ENCODE measurements around the gene SUSD1.

SUSD1 gene

DNA sequence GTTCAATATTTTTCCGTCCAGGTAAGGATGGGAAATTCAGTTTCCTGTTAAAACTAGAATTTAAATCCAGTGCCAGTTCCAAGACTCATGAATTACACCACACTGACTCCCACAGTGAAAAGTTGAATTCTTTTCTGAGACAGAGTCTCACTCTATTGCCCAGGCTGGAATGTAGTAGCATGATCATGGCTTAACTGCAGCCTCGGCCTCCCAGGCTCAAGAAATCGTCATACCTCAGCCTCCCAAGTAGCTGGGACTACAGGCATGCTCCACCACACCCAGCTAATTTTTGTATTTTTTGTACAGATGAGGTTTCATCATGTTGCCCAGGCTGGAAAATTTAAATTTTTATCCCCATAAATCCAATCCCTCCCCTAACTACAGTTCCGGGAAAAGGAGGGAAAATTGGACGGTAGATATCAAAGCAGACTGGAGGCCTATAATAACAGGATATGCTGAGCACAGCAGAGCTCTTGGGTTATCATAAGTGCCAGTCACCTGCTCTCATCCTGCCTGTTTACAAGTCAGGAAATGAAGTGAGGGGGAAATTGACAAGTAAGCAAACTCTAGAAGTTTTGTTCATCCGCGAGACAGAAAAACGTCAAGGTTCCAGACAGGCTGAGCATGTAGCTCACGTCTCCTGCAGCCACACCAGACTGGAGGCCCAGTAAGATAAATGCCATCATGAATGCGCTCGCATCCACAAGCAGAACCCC is 172.8 kb downstream of the SUSD1 start:
- Histone ChIP-seq H3K4me1 (no peaks in the 10 kb centered on the region), H3K9me3 (no peaks in the 10 kb centered on the region; the same call in 1 of the 2 replicates), H3K27me3 (no peaks in the 10 kb centered on the region), H3K4me3 (ENCODE audit: low read depth, low read length) (no peak overlapping the region), H3K36me3 (no peaks in the 10 kb centered on the region)
- DNase-seq, result no peak
- TF ChIP-seq, protein P1, sequence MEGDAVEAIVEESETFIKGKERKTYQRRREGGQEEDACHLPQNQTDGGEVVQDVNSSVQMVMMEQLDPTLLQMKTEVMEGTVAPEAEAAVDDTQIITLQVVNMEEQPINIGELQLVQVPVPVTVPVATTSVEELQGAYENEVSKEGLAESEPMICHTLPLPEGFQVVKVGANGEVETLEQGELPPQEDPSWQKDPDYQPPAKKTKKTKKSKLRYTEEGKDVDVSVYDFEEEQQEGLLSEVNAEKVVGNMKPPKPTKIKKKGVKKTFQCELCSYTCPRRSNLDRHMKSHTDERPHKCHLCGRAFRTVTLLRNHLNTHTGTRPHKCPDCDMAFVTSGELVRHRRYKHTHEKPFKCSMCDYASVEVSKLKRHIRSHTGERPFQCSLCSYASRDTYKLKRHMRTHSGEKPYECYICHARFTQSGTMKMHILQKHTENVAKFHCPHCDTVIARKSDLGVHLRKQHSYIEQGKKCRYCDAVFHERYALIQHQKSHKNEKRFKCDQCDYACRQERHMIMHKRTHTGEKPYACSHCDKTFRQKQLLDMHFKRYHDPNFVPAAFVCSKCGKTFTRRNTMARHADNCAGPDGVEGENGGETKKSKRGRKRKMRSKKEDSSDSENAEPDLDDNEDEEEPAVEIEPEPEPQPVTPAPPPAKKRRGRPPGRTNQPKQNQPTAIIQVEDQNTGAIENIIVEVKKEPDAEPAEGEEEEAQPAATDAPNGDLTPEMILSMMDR (IDR thresholded peaks at IDR 0.05; ENCODE audit: low read depth, low read length), result no peak

DNA sequence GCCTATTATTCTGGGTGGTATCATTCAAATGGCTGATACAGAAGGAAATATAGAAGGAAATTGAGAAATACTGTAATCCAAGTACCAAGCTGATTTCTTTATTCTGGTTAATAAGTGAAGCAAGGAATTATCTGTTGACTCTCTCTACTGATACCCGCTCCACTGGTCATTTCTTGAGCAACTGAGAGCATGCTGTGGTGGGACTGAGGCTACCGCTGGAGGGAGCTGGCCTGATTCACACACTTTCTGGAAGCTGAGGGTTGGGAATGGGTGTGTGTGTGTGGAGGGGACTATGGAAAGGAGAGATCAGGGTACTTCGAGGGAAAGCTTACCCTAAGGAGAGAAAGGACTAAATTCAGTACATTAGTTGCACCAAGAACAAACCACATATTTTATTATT is 174.4 kb downstream of the SUSD1 start:
- H3K9me3 ChIP-seq, result no peaks in the 10 kb centered on the region; the same call in 1 of the 2 replicates
- H3K4me1 ChIP-seq, result no peaks in the 10 kb centered on the region
- TF ChIP-seq, protein P1 (IDR thresholded peaks at IDR 0.05; ENCODE audit: low read depth, low read length), result no peak
- DNase-seq, result no peak
- H3K27me3 ChIP-seq, result no peaks in the 10 kb centered on the region
- no peak overlapping the region for H3K4me3 ChIP-seq (ENCODE audit: low read depth, low read length)
- H3K36me3 ChIP-seq, result no peaks in the 10 kb centered on the region

DNA sequence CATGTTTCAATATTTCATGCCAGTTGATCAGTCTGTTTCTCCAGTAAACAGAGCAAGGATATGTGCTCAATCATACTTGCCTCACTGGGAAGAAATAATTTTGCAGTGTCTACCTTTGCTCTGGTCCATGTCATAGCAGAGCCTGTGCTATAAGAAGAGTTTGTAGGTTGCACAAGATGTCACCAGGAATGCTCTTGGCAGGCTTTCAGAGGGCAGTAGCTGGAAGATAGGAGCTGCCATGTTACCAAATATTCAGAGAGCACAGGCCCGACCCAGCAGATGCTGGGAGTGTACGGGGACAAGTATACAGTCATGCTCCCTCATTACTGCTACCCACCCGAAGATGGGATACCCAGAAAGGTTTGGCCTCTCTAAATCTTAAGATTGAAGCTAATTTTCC is 175.8 kb downstream of the SUSD1 start:
- Histone ChIP-seq H3K36me3 (no peaks in the 10 kb centered on the region), H3K27me3 (no peaks in the 10 kb centered on the region), H3K4me1 (no peaks in the 10 kb centered on the region), H3K4me3 (ENCODE audit: low read depth, low read length) (no peak overlapping the region), H3K9me3 (no peaks in the 10 kb centered on the region; the same call in 1 of the 2 replicates)
- DNase-seq, result no peak
- TF ChIP-seq, protein P1 (IDR thresholded peaks at IDR 0.05; ENCODE audit: low read depth, low read length), result no peak

DNA sequence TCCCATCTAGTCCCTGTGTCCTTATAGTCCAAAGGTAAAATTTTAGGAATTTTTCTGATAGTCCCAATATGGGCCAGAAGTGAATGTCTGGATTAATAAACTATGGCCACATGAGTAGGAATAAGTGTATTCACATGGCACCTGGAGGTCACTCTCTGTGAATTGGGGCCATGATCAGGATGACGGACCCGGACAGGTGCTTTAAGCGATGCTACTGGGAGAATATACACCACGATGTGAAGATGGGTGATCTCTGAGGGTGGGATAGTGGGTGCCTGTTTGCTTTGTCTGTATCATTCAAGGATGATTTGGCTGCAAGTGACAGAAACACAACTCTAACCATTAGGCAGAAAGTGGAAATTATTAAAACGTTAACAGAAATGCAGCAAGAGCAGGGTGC is 177.3 kb downstream of the SUSD1 start:
- Histone ChIP-seq H3K27me3 (no peaks in the 10 kb centered on the region), H3K36me3 (no peaks in the 10 kb centered on the region), H3K4me1 (no peaks in the 10 kb centered on the region), H3K4me3 (ENCODE audit: low read depth, low read length) (no peak overlapping the region), H3K9me3 (no peaks in the 10 kb centered on the region)
- TF ChIP-seq, protein P1 (IDR thresholded peaks at IDR 0.05; ENCODE audit: low read depth, low read length), result no peak
- no peak for DNase-seq

DNA sequence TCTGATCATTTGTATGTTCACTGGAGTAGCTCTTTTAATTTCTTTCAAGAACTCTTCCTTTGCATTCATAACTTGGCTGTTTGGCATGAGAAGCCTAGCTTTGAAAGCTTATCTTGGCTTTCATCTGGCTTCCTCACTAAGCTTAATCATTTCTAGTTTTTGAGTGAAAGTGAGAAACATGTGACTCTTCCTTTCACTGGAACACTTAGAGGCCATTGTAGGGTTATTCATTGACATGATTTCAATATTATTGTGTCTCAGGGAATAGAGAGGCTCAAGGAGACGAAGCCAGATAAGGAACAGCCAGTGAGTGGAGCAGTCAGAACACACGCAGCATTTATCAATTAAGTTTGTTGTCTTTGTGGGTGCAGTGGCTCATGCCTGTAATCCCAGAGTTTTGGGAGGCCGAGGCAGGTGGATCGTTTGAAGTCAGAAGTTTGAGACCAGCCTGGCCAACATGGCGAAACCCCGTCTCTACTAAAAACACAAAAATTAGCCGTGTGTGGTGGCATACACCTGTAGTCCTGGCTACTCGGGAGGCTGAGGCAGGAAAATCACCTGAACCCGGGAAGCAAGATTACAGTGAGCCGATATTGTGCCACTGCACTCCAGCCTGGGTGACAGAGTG is 180.2 kb downstream of the SUSD1 start:
- no peak for DNase-seq
- no peaks in the 10 kb centered on the region for H3K9me3 ChIP-seq
- H3K27me3 ChIP-seq, result no peaks in the 10 kb centered on the region
- TF ChIP-seq, protein P1 (IDR thresholded peaks at IDR 0.05; ENCODE audit: low read depth, low read length), result no peak
- H3K36me3 ChIP-seq, result no peaks in the 10 kb centered on the region
- H3K4me3 ChIP-seq (ENCODE audit: low read depth, low read length), result no peak overlapping the region
- no peaks in the 10 kb centered on the region for H3K4me1 ChIP-seq

DNA sequence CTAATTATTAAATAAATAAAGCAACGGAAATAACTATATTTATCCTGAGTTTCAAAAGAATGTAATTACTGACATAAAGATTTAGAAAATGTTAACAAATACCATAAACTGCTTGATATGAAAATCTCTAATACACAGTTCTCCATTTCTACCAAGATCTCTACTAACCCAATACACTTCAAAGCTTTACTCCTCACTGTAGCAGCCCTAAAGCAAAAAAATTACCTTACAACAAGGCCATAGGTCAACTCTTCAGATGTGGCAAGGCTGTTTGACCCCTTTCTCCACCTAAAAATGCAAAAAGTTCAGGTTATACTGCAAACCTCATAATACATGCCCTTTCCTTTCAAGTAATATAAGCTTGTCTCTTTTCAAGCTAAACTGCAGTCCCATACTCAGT is 181.8 kb downstream of the SUSD1 start:
- no peak overlapping the region for H3K4me3 ChIP-seq (ENCODE audit: low read depth, low read length)
- TF ChIP-seq, protein P1 (IDR thresholded peaks at IDR 0.05; ENCODE audit: low read depth, low read length), result no peak
- H3K27me3 ChIP-seq, result no peaks in the 10 kb centered on the region
- no peaks in the 10 kb centered on the region for H3K4me1 ChIP-seq
- DNase-seq, result no peak
- no peaks in the 10 kb centered on the region for H3K36me3 ChIP-seq
- H3K9me3 ChIP-seq, result no peaks in the 10 kb centered on the region
